NCI-H2107 (cell line): ENCODE results near the gene HACE1.
"Not testable (repeated sequence)": the region's sequence is repeated elsewhere in the genome, so short reads cannot be mapped to it uniquely, and the experiment has no call there.

Experiments used
- DNase-seq: peaks from one replicate; lab custom pipeline; 2025; lab: John Stamatoyannopoulos, UW

HACE1 gene

DNA sequence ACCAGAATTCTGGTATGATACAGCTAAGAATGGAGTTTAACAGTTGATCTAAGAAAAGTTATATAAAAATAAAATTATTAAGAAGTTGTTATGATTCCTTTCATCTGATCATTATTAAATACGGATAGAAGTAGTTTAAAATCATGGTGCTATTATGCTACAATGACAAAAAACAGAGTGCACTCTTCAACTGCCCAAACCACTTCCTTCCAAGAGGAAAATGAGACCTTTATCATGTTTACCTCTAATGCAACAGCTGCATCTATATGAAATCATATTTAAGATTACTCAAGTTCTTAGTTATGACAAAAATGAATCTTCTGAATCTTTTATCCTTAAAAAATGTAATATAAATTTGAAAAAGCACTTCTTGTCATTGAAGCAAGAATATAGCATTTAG lies 31.2 kb downstream of the HACE1 start:
- no peak for DNase-seq

DNA sequence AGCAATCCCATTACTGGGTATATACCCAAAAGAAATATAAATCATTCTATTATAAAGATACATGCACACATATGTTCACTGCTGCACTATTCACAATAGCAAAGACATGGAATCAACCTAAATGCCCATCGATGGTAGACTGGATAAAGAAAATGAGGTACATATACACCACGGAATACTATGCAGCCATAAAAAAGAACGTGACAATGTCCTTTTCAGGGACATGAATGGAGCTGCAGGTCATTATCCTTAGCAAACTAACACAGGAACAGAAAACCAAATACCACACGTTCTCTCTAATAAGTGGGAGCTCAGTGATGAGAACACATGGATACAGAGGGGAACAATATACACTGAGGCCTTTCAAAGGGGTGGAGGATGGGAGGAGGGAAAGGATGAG lies 38.9 kb downstream of the HACE1 start:
- not testable (repeated sequence) for DNase-seq

DNA sequence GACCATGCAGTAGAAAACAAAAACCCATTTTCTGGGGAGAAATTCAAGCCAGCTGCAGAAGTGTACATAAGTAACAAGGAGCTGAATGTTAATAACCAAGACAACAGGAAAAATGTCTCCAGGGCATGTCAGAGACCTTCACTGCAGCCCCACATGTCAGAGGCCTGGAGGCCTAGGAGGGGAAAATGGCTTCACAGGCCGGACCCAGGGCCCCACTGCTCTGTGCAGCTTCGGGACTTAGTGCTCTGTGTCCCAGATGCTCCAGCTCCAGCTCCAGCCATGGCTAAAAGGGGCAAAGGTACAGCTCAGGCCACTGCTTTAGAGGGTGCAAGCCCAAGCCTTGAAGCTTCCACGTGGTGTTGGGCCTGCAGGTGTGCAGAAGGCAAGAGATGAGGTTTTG lies 43.6 kb downstream of the HACE1 start:
- no peak for DNase-seq

- DNase-seq, result no peak
These were observed 45.0 kb downstream of the HACE1 start for GRCh38 chr6:104814743-104815142.

GRCh38 chr6:104813552-104813951 lies 46.2 kb downstream of the HACE1 start:
- no peak for DNase-seq

DNA sequence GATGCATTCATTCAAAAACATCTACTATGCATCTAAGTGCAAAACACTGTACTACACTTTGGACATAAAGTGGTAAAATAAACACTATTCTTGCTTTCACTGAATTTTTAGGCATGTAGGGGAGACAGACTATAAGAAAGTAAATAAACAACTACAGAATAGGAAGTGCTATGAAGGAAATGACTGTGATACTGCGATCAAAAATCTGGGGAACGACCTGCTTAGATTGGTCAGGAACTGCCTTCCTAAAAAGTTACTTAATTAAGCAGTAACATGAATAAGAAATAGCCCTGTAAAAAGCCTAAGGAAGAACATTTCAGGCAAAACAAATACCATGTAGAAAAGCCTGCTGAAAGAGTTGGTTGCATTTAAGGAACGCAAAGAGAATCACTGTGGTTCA lies 50.6 kb downstream of the HACE1 start:
- no peak for DNase-seq

DNA sequence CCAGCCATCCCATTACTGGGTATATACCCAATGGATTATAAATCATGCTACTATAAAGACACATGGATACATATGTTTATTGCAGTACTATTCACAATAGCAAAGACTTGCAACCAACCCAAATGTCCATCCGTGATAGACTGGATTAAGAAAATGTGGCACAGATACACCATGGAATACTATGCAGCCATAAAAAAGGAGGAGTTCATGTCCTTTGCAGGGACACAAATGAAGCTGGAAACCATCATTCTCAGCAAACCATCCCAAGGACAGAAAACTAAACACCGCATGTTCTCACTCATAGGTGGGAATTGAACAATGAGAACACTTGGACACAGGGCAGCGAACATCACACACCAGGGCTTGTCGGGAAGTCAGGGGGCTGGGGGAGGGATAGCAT lies 54.4 kb downstream of the HACE1 start:
- DNase-seq, result not testable (repeated sequence)

DNA sequence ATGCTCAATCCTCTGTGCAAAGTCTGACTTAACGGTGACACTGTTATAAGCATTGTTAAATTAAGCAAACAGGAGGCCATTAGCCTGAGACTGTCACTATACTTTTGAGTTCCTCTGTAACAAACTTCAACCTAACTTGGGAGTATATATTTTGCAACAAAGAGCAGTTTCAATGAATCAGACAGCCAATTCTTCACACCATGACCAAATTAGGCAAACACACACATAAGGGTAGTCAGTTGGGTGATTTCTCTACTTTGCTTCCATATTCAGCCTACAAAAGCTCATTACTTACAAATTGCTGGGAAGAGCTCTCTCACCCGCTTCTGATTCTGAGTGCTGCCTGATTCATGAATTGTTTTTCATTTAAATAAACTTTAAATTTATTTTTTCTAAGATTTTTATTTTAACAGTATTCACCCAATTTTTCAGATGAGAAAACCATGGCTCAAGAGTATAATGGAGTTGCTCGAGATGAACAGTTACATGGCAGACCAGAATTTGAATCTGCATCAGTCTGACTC lies 60.5 kb downstream of the HACE1 start:
- no peak for DNase-seq

GRCh38 chr6:104796031-104796785 lies 63.5 kb downstream of the HACE1 start:
- DNase-seq, result no peak

DNA sequence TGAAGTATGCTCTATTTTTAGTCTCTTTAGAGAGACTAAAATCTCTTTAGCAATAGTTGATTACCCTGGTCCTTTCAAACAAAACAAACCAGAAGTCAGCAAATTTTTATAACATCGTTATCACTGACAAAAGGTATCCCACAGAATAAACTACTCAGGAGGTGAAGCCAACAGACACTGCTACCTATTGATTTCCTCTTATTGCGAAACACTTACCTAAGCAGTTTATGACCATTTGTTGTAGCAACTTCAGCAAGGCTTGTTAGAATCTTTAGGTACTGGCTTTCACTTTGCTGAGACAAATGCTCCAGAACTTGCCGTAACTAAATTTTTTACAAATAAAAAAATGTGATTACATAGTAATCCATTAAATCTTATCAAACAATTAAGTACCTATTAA lies 64.4 kb downstream of the HACE1 start:
- no peak for DNase-seq

GRCh38 chr6:104789770-104790190 lies 69.9 kb downstream of the HACE1 start:
- no peak for DNase-seq

DNA sequence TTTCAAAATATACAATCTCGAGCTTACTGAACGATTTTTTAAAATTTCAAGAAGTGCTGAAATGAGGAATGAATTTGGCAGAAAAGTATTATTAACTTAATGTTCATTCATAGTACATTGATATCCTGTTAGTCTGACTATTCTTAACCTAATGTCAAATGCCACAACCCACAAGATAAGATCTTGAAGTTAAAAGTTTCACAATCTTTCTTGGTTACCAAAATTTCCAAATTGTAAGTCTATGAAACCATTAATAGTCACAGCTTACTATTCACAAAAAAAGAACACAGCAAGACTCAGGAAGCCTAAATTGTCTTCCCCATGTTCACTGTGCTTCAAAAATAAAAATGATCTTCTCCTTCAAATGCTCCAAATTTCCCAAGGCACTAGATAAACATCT lies 71.3 kb downstream of the HACE1 start:
- DNase-seq, result no peak

- no peak for DNase-seq
These were observed 72.4 kb downstream of the HACE1 start for GRCh38 chr6:104787305-104787704.

GRCh38 chr6:104784884-104785283 lies 74.8 kb downstream of the HACE1 start:
- DNase-seq, result no peak

DNA sequence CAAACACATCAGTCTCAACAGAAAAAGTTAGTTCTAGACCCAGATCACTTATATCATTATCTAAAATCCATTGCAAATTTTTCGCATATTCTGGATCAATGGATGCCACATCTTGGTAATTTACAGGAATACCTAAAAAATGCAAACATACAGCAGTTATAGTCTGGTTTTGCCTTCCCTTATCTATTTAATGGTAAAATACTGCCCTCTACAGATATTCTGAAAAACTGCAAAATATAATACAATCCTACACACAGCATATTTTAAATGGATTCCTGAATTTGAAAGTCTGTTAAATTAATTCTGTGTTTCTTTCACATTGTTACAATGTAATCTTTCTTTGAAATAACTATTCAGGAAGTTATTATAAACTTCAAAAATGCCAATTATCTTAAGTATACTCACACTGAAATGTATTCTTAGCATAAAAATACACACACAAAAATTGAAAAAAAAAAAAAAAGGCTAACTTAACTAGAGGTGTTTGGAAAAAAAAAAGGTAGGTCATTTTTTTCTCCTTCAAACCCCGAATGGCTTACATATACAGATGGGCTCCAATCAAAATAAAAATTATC lies 88.4 kb downstream of the HACE1 start:
- no peak for DNase-seq

DNA sequence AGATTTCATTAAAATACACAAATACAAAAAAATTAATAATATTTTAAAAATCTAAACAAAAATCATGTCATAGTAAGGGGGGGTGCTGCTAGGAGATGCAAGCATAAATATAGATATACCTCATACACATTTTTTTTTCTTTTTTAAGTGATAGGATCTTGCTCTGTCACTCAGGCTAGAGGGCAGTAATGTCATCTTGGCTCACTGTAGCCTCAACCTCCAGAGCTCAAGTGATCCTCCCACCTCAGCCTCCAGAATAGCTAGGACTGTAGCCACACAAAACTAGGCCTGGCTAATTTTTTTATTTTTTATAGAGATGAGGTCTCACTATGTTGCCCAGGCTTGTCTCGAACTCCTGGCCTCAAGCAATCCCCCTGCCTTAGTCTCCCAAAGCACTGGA lies 90.8 kb downstream of the HACE1 start:
- DNase-seq, result no peak

DNA sequence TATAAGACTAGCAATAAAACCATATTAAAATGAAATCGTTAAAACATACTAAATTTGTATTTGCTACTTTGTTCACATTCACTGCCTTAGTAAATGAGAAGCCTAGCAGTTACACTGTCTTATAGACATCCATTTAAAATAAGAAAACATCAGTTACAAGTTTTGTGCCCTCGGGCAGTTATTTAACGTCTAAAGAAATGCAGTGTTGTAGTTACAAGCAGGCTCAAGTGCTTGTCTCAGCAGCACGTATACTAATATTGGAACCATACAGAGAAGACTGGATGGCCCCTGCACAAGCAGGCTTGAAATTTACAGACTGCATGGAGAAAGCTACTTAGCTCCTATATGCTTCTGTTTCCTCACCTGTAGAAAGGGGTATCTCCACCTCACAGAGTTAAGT lies 93.1 kb downstream of the HACE1 start:
- DNase-seq, result no peak

DNA sequence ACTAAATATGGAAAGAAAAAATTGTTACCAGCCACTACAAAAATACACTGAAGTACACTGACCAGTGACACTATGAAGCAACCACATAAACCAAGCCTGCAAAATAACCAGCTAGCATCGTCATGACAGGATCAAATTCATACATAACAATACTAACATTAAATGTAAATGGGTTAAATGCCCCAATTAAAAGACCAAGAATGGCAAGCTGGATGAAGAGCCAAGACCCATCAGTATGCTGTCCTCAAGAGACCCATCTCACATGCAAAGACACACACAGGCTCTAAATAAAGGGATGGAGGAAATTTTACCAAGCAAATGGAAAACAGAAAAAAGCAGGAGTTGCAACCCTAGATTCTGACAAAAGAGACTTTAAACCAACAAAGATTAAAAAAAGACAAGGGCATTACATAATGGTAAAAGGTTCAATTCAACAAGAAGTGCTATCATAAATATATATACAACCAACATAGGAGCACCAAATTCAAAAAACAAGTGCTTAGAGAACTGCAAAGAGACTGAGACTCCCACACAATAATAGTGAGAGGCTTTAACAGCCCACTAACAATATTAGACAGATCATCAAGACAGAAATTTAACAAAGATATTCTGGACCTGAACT lies 104.8 kb downstream of the HACE1 start:
- DNase-seq, result no peak

- no peak for DNase-seq
These were observed 106.5 kb downstream of the HACE1 start for GRCh38 chr6:104753251-104753650.

DNA sequence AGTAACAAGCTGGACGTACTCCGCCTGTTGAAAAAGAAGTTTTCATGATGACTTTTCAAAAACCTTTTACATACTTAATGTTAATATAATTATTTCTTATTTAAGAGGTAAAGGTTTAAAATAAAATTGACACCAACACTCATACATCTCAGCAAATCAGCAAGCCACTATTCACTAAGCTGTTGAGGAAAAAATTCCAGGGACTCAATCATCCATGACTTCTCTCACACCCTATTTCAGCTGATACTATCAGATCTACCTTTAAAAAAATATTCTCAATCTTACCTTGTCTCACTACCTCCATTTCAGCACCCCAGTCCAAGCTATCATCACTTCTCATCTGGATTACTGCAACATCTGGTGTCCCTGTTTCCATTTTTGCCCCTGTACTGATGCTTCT lies 109.3 kb downstream of the HACE1 start:
- no peak for DNase-seq

- DNase-seq, result not testable (repeated sequence)
These were observed 120.6 kb downstream of the HACE1 start for GRCh38 chr6:104739124-104739523.

- not testable (repeated sequence) for DNase-seq
These were observed 122.2 kb downstream of the HACE1 start for GRCh38 chr6:104737567-104737966.

- no peak for DNase-seq
These were observed 123.2 kb downstream of the HACE1 start for GRCh38 chr6:104736545-104736944.
